GM12892 (cell line): ENCODE results near the gene GNG14.
"Not testable (repeated sequence)": the region's sequence is repeated elsewhere in the genome, so short reads cannot be mapped to it uniquely, and the experiment has no call there.

Source experiments
- DNase-seq: peaks from one replicate; pipeline ENCODE4 v3.0.0; 2011; ENCODE audit not compliant: insufficient read length
- FAIRE-seq: peaks from 2 replicates; lab custom pipeline; 2011; peaks lifted over from hg19 to GRCh38; lab: Jason Lieb, UNC
- POLR2A ChIP-seq: IDR thresholded peaks from 2 replicates; pipeline ENCODE4 v1.6.1; 2011; ENCODE audit warnings: low read depth, low read length, control low read depth
- POLR2AphosphoS5 ChIP-seq: IDR thresholded peaks from 2 replicates; pipeline ENCODE4 v1.6.1; 2011; ENCODE audit warnings: low read depth, low read length, control low read depth
- TAF1 ChIP-seq: IDR thresholded peaks from 2 replicates; pipeline ENCODE4 v1.6.1; 2011; ENCODE audit warnings: low read depth, mild to moderate bottlenecking, control low read depth, low read length, borderline replicate concordance

Gene GNG14

GRCh38 chr19:12703046-12703445 lies 15.2 kb downstream of the GNG14 start:
- no peak for FAIRE-seq
- no peak for DNase-seq

GRCh38 chr19:12705169-12705568 lies 17.4 kb downstream of the GNG14 start:
- FAIRE-seq = no peak
- DNase-seq = no peak
- no peak for TF ChIP-seq POLR2AphosphoS5
- no peak for TF ChIP-seq TAF1
- TF ChIP-seq POLR2A = no peak

More at GRCh38 chr19:12703046-12703445, 15.2 kb downstream of the GNG14 start:
- TF ChIP-seq TAF1 (no peak), POLR2A (no peak), POLR2AphosphoS5 (no peak)

GRCh38 chr19:12705654-12706331 lies 18.0 kb downstream of the GNG14 start:
- no peak for TF ChIP-seq TAF1
- TF ChIP-seq POLR2A = no peak
- no peak for TF ChIP-seq POLR2AphosphoS5
- no peak for FAIRE-seq

GRCh38 chr19:12706332-12706718 lies 18.5 kb downstream of the GNG14 start:
- TF ChIP-seq TAF1 (no peak), POLR2A (no peak), POLR2AphosphoS5 (no peak)
- DNase-seq (no peak), FAIRE-seq (no peak)

More at GRCh38 chr19:12705654-12706331, 18.0 kb downstream of the GNG14 start:
- DNase-seq = no peak

- FAIRE-seq (no peak), DNase-seq (no peak)
- TF ChIP-seq TAF1 (no peak), POLR2A (no peak), POLR2AphosphoS5 (no peak)
Measured at GRCh38 chr19:12708641-12709040, 20.8 kb downstream of the GNG14 start.

GRCh38 chr19:12711187-12711586 lies 23.4 kb downstream of the GNG14 start:
- DNase-seq (no peak), FAIRE-seq (no peak)
- TF ChIP-seq POLR2AphosphoS5 = no peak
- TF ChIP-seq TAF1 = no peak
- no peak for TF ChIP-seq POLR2A

- FAIRE-seq, DNase-seq: not testable (repeated sequence)
Measured at GRCh38 chr19:12712077-12712476, 24.3 kb downstream of the GNG14 start.

GRCh38 chr19:12713304-12713703 lies 25.5 kb downstream of the GNG14 start:
- not testable (repeated sequence) for FAIRE-seq, DNase-seq

- TF ChIP-seq POLR2AphosphoS5 (no peak), POLR2A (no peak), TAF1 (no peak)
- DNase-seq (no peak), FAIRE-seq (no peak)
Measured at GRCh38 chr19:12715102-12715501, 27.3 kb downstream of the GNG14 start.

- DNase-seq = no peak
- FAIRE-seq = no peak
- TF ChIP-seq POLR2A (no peak), TAF1 (no peak)
Measured at GRCh38 chr19:12715929-12716328, 28.1 kb downstream of the GNG14 start.

- FAIRE-seq (no peak), DNase-seq (no peak)
- TF ChIP-seq POLR2AphosphoS5 = no peak
- TF ChIP-seq TAF1 = no peak
- TF ChIP-seq POLR2A = no peak
Measured at GRCh38 chr19:12720296-12720695, 32.5 kb downstream of the GNG14 start.

GRCh38 chr19:12720851-12721655 lies 33.3 kb downstream of the GNG14 start:
- TF ChIP-seq POLR2AphosphoS5 (no peak), POLR2A (no peak), TAF1 (no peak)
- no peak for DNase-seq
- no peak for FAIRE-seq
